T-helper 2 cell treated with Interferon-gamma antibody and Interleukin-4, amounts not matched to agents 5 μg/mL and 100 μg/mL, for 36 hours (primary cell): ENCODE data around the gene SHC1.
"Not testable (repeated sequence)": the region's sequence is repeated elsewhere in the genome, so short reads cannot be mapped to it uniquely, and the experiment has no call there.

Source experiments
- DNase-seq: peaks from one replicate; pipeline ENCODE4 v3.0.0; 2021; ENCODE audit warnings: low spot score
- H3K27ac Mint-ChIP-seq: one replicate; pipeline ENCODE4 v1.8.0; 2021; ENCODE audit warnings: mild to moderate bottlenecking, mixed read lengths
- H3K27me3 Mint-ChIP-seq: one replicate; pipeline ENCODE4 v1.8.0; 2021; ENCODE audit warnings: low read depth, mixed read lengths
- H3K36me3 Mint-ChIP-seq: one replicate; pipeline ENCODE4 v1.8.0; 2021; ENCODE audit warnings: low read depth, mixed read lengths
- H3K4me1 Mint-ChIP-seq: one replicate; pipeline ENCODE4 v1.8.0; 2021; ENCODE audit warnings: low read depth, mixed read lengths
- H3K4me3 Mint-ChIP-seq: one replicate; pipeline ENCODE4 v1.8.0; 2022; ENCODE audit warnings: mild to moderate bottlenecking, moderate library complexity, mixed read lengths
- H3K9me3 Mint-ChIP-seq: one replicate; pipeline ENCODE4 v1.8.0; 2021; ENCODE audit warnings: mixed read lengths

The SHC1 gene

DNA sequence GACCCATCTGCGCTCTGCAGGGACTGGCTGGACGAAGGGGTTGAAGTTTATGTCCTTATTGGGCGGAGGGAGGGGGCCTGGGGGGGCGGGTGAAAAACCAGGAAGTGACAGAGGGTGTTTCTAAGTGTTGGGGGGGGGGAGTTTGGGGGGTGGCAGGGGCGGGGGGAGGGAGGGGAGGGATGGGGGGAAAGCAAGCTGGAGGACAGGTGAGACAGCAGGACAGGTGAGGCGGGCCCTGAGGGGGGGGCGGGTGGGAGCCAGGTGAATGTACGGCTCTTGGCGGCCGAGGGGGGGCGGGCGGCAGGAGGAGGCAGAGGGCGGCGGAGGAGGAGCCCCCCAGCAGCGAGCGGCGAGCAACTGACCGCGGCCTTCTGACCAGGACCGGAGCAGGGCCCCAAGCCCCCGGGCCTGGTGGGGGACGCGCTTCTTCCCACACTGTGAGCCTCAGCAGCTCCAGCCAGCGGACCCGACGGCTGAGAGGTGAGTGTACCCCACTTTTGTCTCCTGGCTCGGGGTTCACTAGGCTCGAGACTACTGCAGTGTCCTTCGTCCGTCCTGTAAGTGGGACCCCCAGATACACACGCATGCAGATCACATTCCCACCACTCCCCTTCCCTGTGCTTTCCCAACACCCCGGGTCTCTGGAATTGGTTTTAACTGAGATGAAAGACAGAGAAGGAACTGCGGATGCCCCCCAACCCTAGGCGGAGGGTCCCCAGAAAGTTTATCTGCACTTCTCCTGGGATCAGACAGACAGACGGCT lies 32.1 kb upstream of the SHC1 start, which contains the start of gene ZBTB7B:
Gene ZBTB7B, plus strand, starts transcription at position 339 of the 763 bp plus-strand sequence. CDS start 11,859 bp downstream, outside the sequence.
- Mint-ChIP-seq H3K9me3 (no peaks in the 10 kb centered on the region), H3K27me3 (no peaks in the 10 kb centered on the region), H3K4me1 (peaks cover 46% of the 10 kb centered on the region), H3K4me3 (peak within 1 kb of the TSS; percentile 99), H3K36me3 (peaks cover 7% of the 10 kb centered on the region), H3K27ac (peak within 1 kb of the TSS; percentile 93)
- DNase-seq = no peak

DNA sequence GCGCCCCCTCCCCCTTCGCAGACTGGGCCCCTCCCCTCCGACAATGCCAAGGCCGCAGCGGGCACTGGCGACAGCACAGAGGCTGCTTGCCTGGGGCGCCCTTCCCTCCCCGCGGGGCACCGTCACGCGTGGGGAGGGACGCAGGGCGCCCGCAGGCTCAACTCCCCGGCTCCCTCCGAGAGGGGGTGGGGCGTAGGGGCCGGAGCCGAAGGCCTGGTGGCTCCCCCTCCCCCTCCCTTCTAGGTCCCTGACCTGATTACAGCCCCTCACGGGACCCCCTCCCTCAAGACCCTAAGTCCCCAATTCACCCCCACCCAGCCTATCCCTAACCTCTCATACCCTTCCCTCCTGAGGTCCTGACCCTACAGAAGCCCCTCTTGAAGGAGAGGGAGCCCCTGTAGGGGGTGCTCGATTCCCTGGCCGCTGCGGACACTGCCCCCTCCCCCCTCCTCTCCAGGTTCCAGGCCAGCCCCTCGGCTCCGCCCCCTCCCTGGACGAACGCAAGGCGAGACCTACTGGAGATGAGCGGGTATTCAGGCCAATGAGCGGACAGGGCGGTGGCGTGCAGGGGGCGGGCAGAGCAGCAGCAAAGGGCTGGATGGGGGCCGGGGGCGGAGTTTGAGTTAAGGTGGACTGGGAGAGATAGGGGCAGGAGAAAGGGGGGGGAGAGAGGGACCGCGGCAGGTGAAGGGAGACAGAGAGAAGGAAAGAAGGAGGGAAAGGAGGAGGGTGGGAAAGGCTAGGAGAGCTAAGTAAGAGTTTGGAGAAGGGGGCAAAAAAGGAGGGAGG lies 31.3 kb upstream of the SHC1 start:
- Mint-ChIP-seq H3K4me3 (peak overlapping the region; percentile 99), H3K27me3 (no peaks in the 10 kb centered on the region), H3K36me3 (peaks cover 7% of the 10 kb centered on the region), H3K9me3 (no peaks in the 10 kb centered on the region), H3K27ac (peak overlapping the region; percentile 93), H3K4me1 (peaks cover 47% of the 10 kb centered on the region)
- peak; percentile 99 for DNase-seq

DNA sequence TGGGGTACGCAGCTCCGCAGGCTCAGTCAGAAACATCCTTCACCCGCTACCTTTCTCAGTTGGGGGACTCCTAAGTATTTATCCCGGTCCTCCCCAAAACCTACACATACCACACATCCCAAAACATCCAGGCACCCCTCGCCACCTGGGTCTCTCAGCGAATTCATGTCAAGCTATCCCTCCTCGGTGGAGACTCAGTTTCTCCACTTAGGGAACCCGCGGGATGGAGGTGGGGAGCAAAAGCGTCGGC lies 30.8 kb upstream of the SHC1 start:
- peaks cover 42% of the 10 kb centered on the region for H3K4me1 Mint-ChIP-seq
- H3K36me3 Mint-ChIP-seq = peaks cover 7% of the 10 kb centered on the region
- H3K27me3 Mint-ChIP-seq = no peaks in the 10 kb centered on the region

DNA sequence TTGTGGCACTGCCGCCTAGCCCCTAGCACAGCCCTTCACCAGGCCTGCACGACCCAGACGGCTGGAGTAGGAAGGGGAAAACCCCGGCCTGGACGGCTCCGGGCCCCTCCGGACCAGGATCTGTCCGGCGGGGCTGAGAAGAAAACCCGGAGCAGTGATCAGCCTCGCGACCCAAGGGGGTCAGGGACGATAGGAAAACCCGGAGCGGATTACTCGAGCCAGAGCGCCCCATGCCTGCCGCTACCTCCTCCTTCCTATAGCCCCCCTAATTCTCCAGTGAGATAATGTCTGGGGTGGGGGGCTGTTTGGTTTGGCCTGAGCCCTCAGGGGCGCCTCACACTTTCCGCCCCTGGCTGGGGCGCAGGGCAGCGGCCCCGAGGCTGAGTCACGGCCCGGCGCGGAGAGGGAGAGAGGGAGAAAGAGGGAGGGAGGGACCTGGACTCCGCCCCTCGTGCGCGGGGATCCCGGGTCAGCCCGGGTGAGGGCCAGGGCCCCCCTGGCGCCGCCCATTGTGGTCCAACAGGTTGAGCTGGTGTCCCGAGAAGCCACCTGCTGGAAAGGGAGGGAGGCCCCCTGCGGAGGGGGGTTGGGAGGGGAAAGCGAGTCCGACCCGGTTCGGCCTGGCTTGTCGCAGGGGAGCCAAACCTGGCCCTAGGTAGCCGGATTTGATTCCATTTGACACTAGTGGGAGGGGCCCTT lies 30.3 kb upstream of the SHC1 start:
- peak overlapping the region; percentile 99 for H3K4me3 Mint-ChIP-seq
- no peaks in the 10 kb centered on the region for H3K9me3 Mint-ChIP-seq
- peak overlapping the region; percentile 93 for H3K27ac Mint-ChIP-seq
- peaks cover 7% of the 10 kb centered on the region for H3K36me3 Mint-ChIP-seq
- peak; percentile 90 for DNase-seq
- H3K27me3 Mint-ChIP-seq = no peaks in the 10 kb centered on the region
- peaks cover 38% of the 10 kb centered on the region for H3K4me1 Mint-ChIP-seq

More for the DNA sequence above, 30.8 kb upstream of the SHC1 start:
- peak overlapping the region; percentile 93 for H3K27ac Mint-ChIP-seq
- H3K9me3 Mint-ChIP-seq = no peaks in the 10 kb centered on the region
- no peak for DNase-seq
- H3K4me3 Mint-ChIP-seq = peak overlapping the region; percentile 99

DNA sequence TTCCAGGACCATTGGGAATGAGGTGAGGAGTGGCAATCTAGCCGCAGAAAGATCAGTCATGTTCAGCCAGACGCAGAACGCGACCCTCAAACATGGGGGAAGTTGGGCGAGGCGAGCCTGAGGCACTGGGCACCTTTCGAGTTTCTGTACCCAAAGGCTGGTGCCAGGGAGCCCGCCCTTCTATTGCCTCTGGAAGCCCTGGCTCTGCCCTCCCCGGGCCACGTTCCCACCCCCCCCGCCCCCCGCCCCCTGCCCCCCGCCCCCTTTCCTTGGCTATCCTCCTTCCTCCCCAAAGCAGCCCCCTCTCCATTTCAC lies 29.8 kb upstream of the SHC1 start:
- Mint-ChIP-seq H3K36me3 (peaks cover 7% of the 10 kb centered on the region), H3K27ac (peak overlapping the region; percentile 93), H3K4me3 (peak overlapping the region; percentile 99), H3K4me1 (peaks cover 35% of the 10 kb centered on the region), H3K27me3 (no peaks in the 10 kb centered on the region), H3K9me3 (no peaks in the 10 kb centered on the region)
- no peak for DNase-seq

DNA sequence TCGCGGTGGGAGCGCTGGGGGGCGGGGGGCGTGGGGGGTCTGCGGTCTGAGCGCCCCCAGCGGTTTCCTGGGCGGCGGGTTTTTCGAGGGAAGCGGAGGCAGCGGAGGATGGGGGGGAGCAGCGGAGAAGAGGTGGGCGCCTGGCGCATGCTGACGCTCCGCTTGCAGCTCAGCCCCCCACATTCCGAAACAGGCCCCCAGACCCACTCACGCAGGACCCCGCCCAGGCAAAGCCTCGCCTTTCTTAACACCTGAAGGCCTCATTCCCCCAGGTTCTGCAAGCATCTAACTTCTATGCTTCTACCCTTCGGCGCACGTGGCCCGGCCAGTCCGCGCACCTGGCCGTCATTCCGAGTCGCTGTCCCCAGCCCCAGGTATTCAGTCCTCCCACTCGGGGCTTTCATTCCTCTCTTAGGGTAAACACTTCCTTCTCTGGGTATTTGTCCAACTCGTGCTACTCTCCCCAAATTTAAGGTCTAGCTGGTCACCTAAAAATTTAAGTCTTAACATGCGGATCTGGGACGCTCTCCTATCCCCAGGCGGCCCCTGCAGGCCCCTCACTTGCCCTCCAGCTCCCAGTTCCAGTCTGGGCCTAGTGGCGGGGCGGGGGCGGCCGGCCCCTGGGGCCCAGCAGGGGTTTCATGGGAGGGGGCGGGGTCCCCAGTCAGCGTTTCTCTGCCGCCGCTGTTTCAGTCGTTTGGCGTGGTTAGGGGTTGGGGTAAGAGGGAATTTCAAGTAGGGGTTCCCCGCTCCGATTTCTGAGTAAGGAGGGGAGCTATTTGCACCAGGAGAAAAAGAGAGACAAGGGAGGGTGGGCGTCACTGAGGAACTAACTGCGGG lies 29.2 kb upstream of the SHC1 start:
- DNase-seq = peak; percentile 83
- Mint-ChIP-seq H3K4me1 (peaks cover 34% of the 10 kb centered on the region), H3K9me3 (no peaks in the 10 kb centered on the region), H3K36me3 (peaks cover 7% of the 10 kb centered on the region), H3K27me3 (no peaks in the 10 kb centered on the region), H3K27ac (peak overlapping the region; percentile 93), H3K4me3 (peak overlapping the region; percentile 99)

DNA sequence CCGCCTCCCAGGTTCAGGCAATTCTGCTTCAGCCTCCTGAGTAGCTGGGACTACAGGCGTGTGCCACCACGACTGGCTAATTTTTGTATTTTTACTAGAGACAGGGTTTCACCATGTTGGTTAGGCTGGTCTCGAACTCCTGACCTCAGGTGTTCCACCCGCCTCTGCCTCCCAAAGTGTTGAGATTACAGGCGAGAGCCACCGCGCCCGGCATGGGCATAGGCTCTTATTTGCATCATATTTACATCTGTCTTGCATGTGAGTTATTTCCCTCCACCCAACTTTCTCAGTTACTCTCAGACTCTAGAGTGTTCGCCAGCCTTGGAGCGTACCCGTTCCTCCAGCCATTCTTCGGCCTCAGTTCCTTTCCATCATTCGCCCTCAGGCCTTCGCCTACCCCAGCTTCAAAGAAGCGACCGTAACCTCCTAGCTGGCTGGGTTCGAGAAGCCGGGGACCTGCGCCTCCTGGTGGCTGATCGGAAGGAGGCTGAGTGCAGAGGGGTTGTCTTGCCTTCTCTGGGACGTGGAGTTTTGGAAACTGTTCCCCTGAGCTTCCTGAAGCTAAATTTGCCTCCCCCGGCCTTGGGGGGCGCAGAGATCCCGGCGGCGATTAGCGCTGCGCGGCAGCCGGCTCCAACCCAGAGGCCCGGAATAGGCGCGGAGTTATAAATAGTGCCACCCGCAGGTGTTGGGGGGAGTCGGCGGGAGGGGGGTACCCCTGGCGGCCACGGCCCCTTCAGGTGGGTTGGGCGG lies 28.4 kb upstream of the SHC1 start:
- peak; percentile 72 for DNase-seq
- Mint-ChIP-seq H3K27me3 (no peaks in the 10 kb centered on the region), H3K4me3 (peak overlapping the region; percentile 77), H3K36me3 (peaks cover 2% of the 10 kb centered on the region), H3K27ac (peak overlapping the region; percentile 85), H3K4me1 (peaks cover 29% of the 10 kb centered on the region), H3K9me3 (no peaks in the 10 kb centered on the region)

DNA sequence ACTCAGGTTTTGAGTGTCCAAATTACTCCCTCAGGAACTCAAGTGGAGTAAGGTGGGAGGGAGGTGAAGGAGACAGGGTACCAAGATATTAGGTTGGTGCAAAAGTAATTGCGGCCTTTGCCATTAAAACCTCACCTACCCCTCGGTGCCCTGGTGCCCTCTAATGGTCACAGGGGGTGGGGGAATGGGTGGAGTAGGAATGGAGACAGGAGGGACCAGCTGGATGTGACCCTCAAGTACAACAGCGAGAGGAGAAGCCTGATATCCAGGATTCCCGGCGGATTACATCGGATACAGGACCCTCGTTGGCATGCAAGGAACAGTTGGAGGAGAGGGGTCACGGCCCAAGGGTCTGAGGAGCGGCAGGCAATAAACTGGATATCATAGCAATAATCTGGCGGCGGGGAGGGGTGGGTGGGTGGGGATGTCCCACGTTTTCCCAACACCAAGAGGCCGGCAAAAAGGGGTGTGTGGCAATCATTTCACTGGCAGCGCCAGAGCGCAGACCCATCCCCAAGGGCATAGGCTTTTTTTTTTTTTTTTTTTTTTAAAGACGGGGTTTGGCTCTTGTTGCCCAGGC lies 27.7 kb upstream of the SHC1 start:
- peaks cover 27% of the 10 kb centered on the region for H3K4me1 Mint-ChIP-seq

DNA sequence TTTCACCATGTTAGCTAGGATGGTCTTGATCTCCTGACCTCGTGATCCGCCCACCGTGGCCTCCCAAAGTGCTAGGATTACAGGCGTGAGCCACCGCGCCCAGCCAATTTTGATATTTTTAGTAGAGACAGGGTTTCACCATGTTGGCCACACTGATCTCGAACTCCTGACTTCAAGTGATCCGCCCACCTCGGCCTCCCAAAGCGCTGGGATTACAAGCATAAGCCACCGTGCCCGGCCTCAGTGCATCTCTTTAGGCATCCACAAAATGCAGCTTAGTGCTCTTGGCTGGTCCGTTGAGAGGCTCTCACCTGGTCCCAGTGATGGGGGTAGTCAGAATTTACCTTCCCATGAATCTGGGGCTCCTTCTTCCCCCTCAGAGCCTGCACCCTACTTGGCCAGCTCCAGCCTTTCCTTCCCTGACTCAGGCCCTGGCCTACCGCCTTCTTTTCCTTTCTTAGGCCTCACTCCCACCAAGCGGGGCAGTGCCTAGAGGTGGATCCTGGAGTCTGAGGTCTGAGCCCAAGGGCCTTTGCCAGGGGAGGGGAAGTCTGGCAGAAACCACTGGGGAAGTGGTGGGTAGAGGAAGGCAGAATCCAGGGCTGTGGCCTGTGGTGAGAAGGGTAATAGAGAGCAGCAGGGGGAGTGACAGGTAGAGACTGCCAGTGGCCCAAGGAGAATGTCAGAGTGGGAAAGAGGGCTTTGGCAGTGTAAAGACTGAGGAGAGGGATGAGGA lies 26.6 kb upstream of the SHC1 start:
- no peaks in the 10 kb centered on the region for H3K27me3 Mint-ChIP-seq
- DNase-seq = no peak
- H3K27ac Mint-ChIP-seq = peak overlapping the region; percentile 43
- no peaks in the 10 kb centered on the region for H3K9me3 Mint-ChIP-seq
- H3K4me1 Mint-ChIP-seq = peaks cover 27% of the 10 kb centered on the region
- H3K4me3 Mint-ChIP-seq = peak overlapping the region; percentile 37
- H3K36me3 Mint-ChIP-seq = no peaks in the 10 kb centered on the region

More for the DNA sequence above, 27.7 kb upstream of the SHC1 start:
- Mint-ChIP-seq H3K9me3 (no peaks in the 10 kb centered on the region), H3K4me3 (peak overlapping the region; percentile 77), H3K36me3 (peaks cover 1% of the 10 kb centered on the region), H3K27me3 (no peaks in the 10 kb centered on the region), H3K27ac (peak overlapping the region; percentile 63)
- DNase-seq = no peak

DNA sequence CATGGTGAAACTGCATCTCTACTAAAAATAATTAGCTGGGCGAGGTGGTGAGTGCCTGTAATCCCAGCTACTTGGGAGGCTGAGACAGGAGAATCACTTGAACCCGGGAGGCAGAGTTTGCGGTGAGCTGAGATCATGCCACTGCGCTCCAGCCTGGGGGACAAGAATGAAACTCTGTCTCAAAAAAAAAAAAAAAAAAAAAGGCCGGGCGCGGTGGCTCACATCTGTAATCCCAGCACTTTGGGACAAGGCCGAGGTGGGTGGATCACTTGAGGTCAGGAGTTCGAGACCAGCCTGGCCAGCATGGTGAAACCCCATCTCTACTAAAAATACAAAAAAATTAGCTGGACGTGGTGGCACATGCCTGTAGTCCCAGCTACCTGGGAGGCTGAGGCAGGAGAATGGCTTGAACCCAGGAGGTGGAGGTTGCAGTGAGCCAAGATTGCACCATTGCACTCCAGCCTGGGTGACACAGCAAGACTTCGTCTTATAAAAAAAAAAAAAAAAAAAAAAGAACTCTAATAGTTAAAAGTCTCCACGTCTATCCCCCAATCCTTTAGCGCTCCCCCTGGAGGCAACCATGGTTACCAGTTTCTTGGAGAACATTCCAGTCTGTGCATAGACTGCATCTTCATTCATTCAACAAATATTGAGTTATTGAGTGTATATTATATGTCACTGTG lies 24.9 kb upstream of the SHC1 start:
- Mint-ChIP-seq H3K4me1 (peaks cover 27% of the 10 kb centered on the region), H3K27ac (peak overlapping the region; percentile 62)
- not testable (repeated sequence) for H3K9me3 Mint-ChIP-seq, DNase-seq, H3K36me3 Mint-ChIP-seq, H3K4me3 Mint-ChIP-seq, H3K27me3 Mint-ChIP-seq

DNA sequence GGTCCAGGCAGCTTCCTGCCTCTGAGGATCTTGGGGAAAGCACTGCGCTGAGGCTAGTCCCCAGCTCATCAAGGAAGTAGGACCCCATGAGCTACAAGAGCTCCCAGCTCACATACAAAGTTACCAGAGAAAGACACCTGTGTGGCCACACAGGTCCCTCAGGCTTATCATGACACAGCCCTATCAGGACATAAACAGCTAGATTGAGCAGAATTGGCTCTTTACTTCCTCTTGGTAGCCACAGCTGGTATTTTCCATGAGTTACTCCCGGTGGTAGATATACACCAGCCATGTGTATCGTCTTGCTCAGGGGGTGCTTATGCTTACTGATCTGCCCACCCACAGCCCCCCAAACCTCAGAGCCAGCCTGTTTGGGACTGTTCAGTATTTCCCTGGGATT lies 24.0 kb upstream of the SHC1 start:
- Mint-ChIP-seq H3K4me1 (peaks cover 23% of the 10 kb centered on the region), H3K27me3 (no peaks in the 10 kb centered on the region), H3K9me3 (no peaks in the 10 kb centered on the region), H3K4me3 (no peak overlapping the region), H3K27ac (peak overlapping the region; percentile 62), H3K36me3 (peaks cover 2% of the 10 kb centered on the region)
- DNase-seq = no peak

DNA sequence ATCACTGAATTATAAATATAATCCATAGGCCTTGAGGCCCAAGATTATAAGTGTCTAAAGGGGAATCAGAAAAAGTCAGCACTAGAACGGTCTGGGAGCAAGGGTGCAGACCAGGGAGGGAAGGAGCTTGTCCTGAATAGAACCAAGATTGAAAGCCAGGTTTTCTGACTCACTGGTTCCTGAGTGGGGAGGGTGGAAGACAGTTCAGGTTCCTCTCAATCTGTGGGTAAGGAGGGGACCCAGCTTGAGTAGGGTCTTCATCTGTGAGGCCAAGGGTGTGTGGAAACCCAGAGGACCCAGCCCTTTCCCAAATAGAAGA lies 23.7 kb upstream of the SHC1 start:
- H3K27me3 Mint-ChIP-seq = no peaks in the 10 kb centered on the region
- peak overlapping the region; percentile 36 for H3K27ac Mint-ChIP-seq
- peaks cover 22% of the 10 kb centered on the region for H3K4me1 Mint-ChIP-seq
- no peaks in the 10 kb centered on the region for H3K9me3 Mint-ChIP-seq
- DNase-seq = no peak
- no peak overlapping the region for H3K4me3 Mint-ChIP-seq
- peaks cover 2% of the 10 kb centered on the region for H3K36me3 Mint-ChIP-seq
